Fibroblast of lung (primary cell): ENCODE measurements around the gene GYPE. TPM values are rescaled to one million over a fixed set of nuclear protein-coding genes. Genes with fewer than 3 reads are reported as not detected.
"Not testable (repeated sequence)": the region's sequence is repeated elsewhere in the genome, so short reads cannot be mapped to it uniquely, and the experiment has no call there.

Source experiments
- DNase-seq, 2 donors: peaks; one replicate each; pipeline versions ENCODE4 v3.0.0 to v3.0.0-alpha.2; 2010; ENCODE audit warnings: low read depth in 2 of 2
- H2AFZ ChIP-seq: 2 replicates; pipeline ENCODE4 v1.5.1; 2012; ENCODE audit warnings: low read length, control low read depth, inconsistent platforms
- H3K27ac ChIP-seq: 2 replicates; pipeline ENCODE4 v1.5.1; 2011; ENCODE audit warnings: low read length, control low read depth; ENCODE audit not compliant: insufficient read depth
- H3K27me3 ChIP-seq: 2 replicates; pipeline ENCODE4 v1.5.1; 2011; ENCODE audit warnings: mild to moderate bottlenecking, low read length; ENCODE audit not compliant: control insufficient read depth, insufficient read depth
- H3K36me3 ChIP-seq: 2 replicates; pipeline ENCODE4 v1.5.1; 2011; ENCODE audit warnings: low read length; ENCODE audit not compliant: control insufficient read depth, insufficient read depth
- H3K4me1 ChIP-seq: 2 replicates; pipeline ENCODE4 v1.5.1; 2011; ENCODE audit warnings: low read length; ENCODE audit not compliant: control insufficient read depth, insufficient read depth; ENCODE audit errors: extremely low read depth
- H3K4me2 ChIP-seq: 2 replicates; pipeline ENCODE4 v1.5.1; 2011; ENCODE audit warnings: low read length, control low read depth; ENCODE audit not compliant: insufficient read depth; ENCODE audit errors: extremely low read depth
- H3K4me3 ChIP-seq, 4 experiments: fragments of 200-600 bp in 1 of 4; sonication (generic) in 1 of 4; replicated peaks in 1 of 4; 2 replicates each; pipeline ENCODE4 v1.5.1; 2011 to 2016; ENCODE audit warnings: low read length in 4 of 4, low read depth in 3 of 4, mild to moderate bottlenecking in 3 of 4, control low read depth in 2 of 4, inconsistent platforms in 1 of 4, mixed read lengths in 1 of 4; ENCODE audit not compliant: insufficient read depth in 1 of 4; ENCODE audit errors: control extremely low read depth in 1 of 4
- H3K79me2 ChIP-seq: 2 replicates; pipeline ENCODE4 v1.5.1; 2012; ENCODE audit warnings: mild to moderate bottlenecking, low read length, inconsistent platforms; ENCODE audit not compliant: control insufficient read depth, insufficient read depth
- H3K9ac ChIP-seq: 2 replicates; pipeline ENCODE4 v1.5.1; 2011; ENCODE audit warnings: mild to moderate bottlenecking, low read length, control low read depth; ENCODE audit not compliant: insufficient read depth
- H3K9me3 ChIP-seq: 2 replicates; pipeline ENCODE4 v1.5.1; 2012; ENCODE audit warnings: low read depth, low read length; ENCODE audit not compliant: control insufficient read depth, insufficient read depth
- H4K20me1 ChIP-seq: 2 replicates; pipeline ENCODE4 v1.5.1; 2011; ENCODE audit warnings: low read length; ENCODE audit not compliant: control insufficient read depth, insufficient read depth; ENCODE audit errors: extremely low read depth
- CTCF ChIP-seq, 2 donors: IDR thresholded peaks in 1 of 2; conservative IDR thresholded peaks in 1 of 2; 1 replicate in 1 of 2; 2 replicates in 1 of 2; pipeline ENCODE4 v1.5.1; 2011 to 2012; ENCODE audit warnings: low read length in 2 of 2, control low read depth in 1 of 2, inconsistent platforms in 1 of 2, low read depth in 1 of 2, mild to moderate bottlenecking in 1 of 2
- EZH2 ChIP-seq: IDR thresholded peaks from 2 replicates; pipeline ENCODE4 v1.5.1; 2012; ENCODE audit warnings: low read length, control low read depth, mild to moderate bottlenecking; ENCODE audit errors: missing control alignments
- polyA plus RNA-seq, 2 donors: library from polyadenylated mRNA; depleted of rRNA in 1 of 2; stranded (reverse) in 1 of 2; unstranded in 1 of 2; fragments of >200 nt; gene quantifications; 2 replicates each; pipeline ENCODE4 v1.2.1, GENCODE V29; 2011 to 2012; ENCODE audit warnings: missing spikeins in 1 of 2
- total RNA-seq: library from RNA; depleted of rRNA; stranded (reverse); fragments of >200 nt; gene quantifications from 2 replicates; pipeline ENCODE4 v1.2.1, GENCODE V29; 2014

The GYPE gene
- total and polyA plus RNA-seq, 2 donors (not counting 1 experiment from before 2014, with no cell fraction given): 1.2 to 1.3 TPM

- not testable (repeated sequence) for H3K4me1 ChIP-seq, H3K27me3 ChIP-seq, H3K27ac ChIP-seq, H3K9me3 ChIP-seq, H4K20me1 ChIP-seq, DNase-seq, H3K9ac ChIP-seq, H3K4me2 ChIP-seq, H3K4me3 ChIP-seq, H2AFZ ChIP-seq, H3K79me2 ChIP-seq, H3K36me3 ChIP-seq
Measured at GRCh38 chr4:143884965-143885364, 20.4 kb downstream of the GYPE start.

GRCh38 chr4:143883529-143883928 lies 21.8 kb downstream of the GYPE start:
- H2AFZ ChIP-seq: no peak overlapping the region
- H3K4me1 ChIP-seq: no peaks in the 10 kb centered on the region
- H3K27me3 ChIP-seq: no peaks in the 10 kb centered on the region
- no peak overlapping the region for H3K27ac ChIP-seq
- no peaks in the 10 kb centered on the region for H3K79me2 ChIP-seq
- no peaks in the 10 kb centered on the region for H3K9me3 ChIP-seq
- H3K36me3 ChIP-seq: no peaks in the 10 kb centered on the region
- H4K20me1 ChIP-seq: no peaks in the 10 kb centered on the region
- H3K9ac ChIP-seq: no peak overlapping the region
- H3K4me2 ChIP-seq: no peak overlapping the region
- TF ChIP-seq CTCF (conservative IDR thresholded peaks at IDR 0.05 in 1 of 2, IDR thresholded peaks at IDR 0.05 in 1 of 2; ENCODE audit: low read depth in 1 of 2, low read length in 2 of 2): no peak
- no peak for TF ChIP-seq EZH2
- DNase-seq: no peak
- no peak overlapping the region for H3K4me3 ChIP-seq

GRCh38 chr4:143882892-143883291 lies 22.5 kb downstream of the GYPE start:
- Histone ChIP-seq H3K9ac (no peak overlapping the region), H3K9me3 (no peaks in the 10 kb centered on the region), H3K27ac (no peak overlapping the region), H4K20me1 (no peaks in the 10 kb centered on the region), H3K4me2 (no peak overlapping the region), H2AFZ (no peak overlapping the region), H3K4me3 (no peak overlapping the region), H3K79me2 (no peaks in the 10 kb centered on the region), H3K36me3 (no peaks in the 10 kb centered on the region), H3K4me1 (no peaks in the 10 kb centered on the region), H3K27me3 (no peaks in the 10 kb centered on the region)
- no peak for DNase-seq
- no peak for TF ChIP-seq EZH2
- no peak for TF ChIP-seq CTCF (conservative IDR thresholded peaks at IDR 0.05 in 1 of 2, IDR thresholded peaks at IDR 0.05 in 1 of 2; ENCODE audit: low read depth in 1 of 2, low read length in 2 of 2)

- DNase-seq, H3K27me3 ChIP-seq, H3K79me2 ChIP-seq, H3K4me2 ChIP-seq, H3K4me1 ChIP-seq, H3K36me3 ChIP-seq, H3K9me3 ChIP-seq, H2AFZ ChIP-seq, H4K20me1 ChIP-seq, H3K4me3 ChIP-seq, H3K27ac ChIP-seq, H3K9ac ChIP-seq: not testable (repeated sequence)
Measured at GRCh38 chr4:143879561-143879960, 25.8 kb downstream of the GYPE start.

GRCh38 chr4:143875357-143875756 lies 30.0 kb downstream of the GYPE start:
- not testable (repeated sequence) for H3K27ac ChIP-seq, H3K9ac ChIP-seq, H3K27me3 ChIP-seq, H4K20me1 ChIP-seq, H3K9me3 ChIP-seq, H3K36me3 ChIP-seq, H3K4me1 ChIP-seq, H3K4me2 ChIP-seq, H3K4me3 ChIP-seq, H2AFZ ChIP-seq, H3K79me2 ChIP-seq, DNase-seq
